ENCODE measurements around the gene KDSR.

- no peak for TF ChIP-seq GATA2 (IDR thresholded peaks at IDR 0.05; ENCODE audit: low read depth, low read length)
- TF ChIP-seq GATA3 (IDR thresholded peaks at IDR 0.05; ENCODE audit: low read depth, low read length): no peak
These were observed 15.8 kb upstream of the KDSR start for GRCh38 chr18:63382843-63383242.
